Stimulated activated CD8-positive, alpha-beta memory T cell treated with anti-CD3 and anti-CD28 coated beads, Interleukin-15, amount 100 ng/mL, for 24 hours (primary cell): ENCODE measurements around the gene EVC.

Experiments used
- DNase-seq: peaks from one replicate; pipeline ENCODE4 v3.0.0-alpha.2; 2020; ENCODE audit warnings: low read depth

EVC gene

GRCh38 chr4:5710961-5711478 lies at the start of gene EVC:
TSS of gene EVC (plus strand) at chr4:5711201. CDS start at chr4:5711381, 180 bp downstream.
- DNase-seq, result no peak

- DNase-seq, result no peak
Measured at GRCh38 chr4:5661237-5661636, 49.8 kb upstream of the EVC start.

- DNase-seq, result no peak
Measured at GRCh38 chr4:5662555-5662954, 48.4 kb upstream of the EVC start.

GRCh38 chr4:5664778-5665177 lies 46.2 kb upstream of the EVC start:
- DNase-seq, result no peak

GRCh38 chr4:5666741-5667140 lies 44.3 kb upstream of the EVC start:
- DNase-seq, result no peak

GRCh38 chr4:5676763-5677162 lies 34.2 kb upstream of the EVC start:
- DNase-seq, result no peak

- DNase-seq, result no peak
Measured at GRCh38 chr4:5678977-5679376, 32.0 kb upstream of the EVC start.

- DNase-seq, result no peak
Measured at GRCh38 chr4:5683566-5683965, 27.4 kb upstream of the EVC start.

- no peak for DNase-seq
Measured at GRCh38 chr4:5685296-5685695, 25.7 kb upstream of the EVC start.

GRCh38 chr4:5686338-5686737 lies 24.7 kb upstream of the EVC start:
- DNase-seq, result no peak

GRCh38 chr4:5689065-5689464 lies 21.9 kb upstream of the EVC start:
- DNase-seq, result no peak

GRCh38 chr4:5691491-5692132 lies 19.4 kb upstream of the EVC start:
- DNase-seq, result no peak

GRCh38 chr4:5693871-5694270 lies 17.1 kb upstream of the EVC start:
- DNase-seq, result no peak

GRCh38 chr4:5696341-5696740 lies 14.7 kb upstream of the EVC start:
- no peak for DNase-seq

GRCh38 chr4:5700459-5700858 lies 10.5 kb upstream of the EVC start:
- DNase-seq, result no peak

GRCh38 chr4:5701971-5702370 lies 9.0 kb upstream of the EVC start:
- DNase-seq, result no peak

- DNase-seq, result no peak
Measured at GRCh38 chr4:5703831-5704230, 7.2 kb upstream of the EVC start.

- DNase-seq, result no peak
Measured at GRCh38 chr4:5704276-5704675, 6.7 kb upstream of the EVC start.

- DNase-seq, result no peak
Measured at GRCh38 chr4:5705647-5706320, 5.2 kb upstream of the EVC start.

- DNase-seq, result no peak
Measured at GRCh38 chr4:5706486-5707290, 4.3 kb upstream of the EVC start.

- no peak for DNase-seq
Measured at GRCh38 chr4:5707366-5707765, 3.6 kb upstream of the EVC start.

- DNase-seq, result no peak
Measured at GRCh38 chr4:5707778-5708448, 3.1 kb upstream of the EVC start.
